Raji (cell line): ENCODE measurements around the gene TMEM106C.

Experiments used
- POLR2A ChIP-seq: IDR thresholded peaks from 2 replicates; pipeline ENCODE4 v1.6.1; 2011; ENCODE audit warnings: low read depth, low read length, control low read depth; ENCODE audit not compliant: insufficient read depth

Gene TMEM106C

GRCh38 chr12:47997321-47997720 is 33.9 kb downstream of the TMEM106C start:
- TF ChIP-seq POLR2A = no peak

- no peak for TF ChIP-seq POLR2A
These were observed 36.4 kb downstream of the TMEM106C start for GRCh38 chr12:47999816-48000215.

- no peak for TF ChIP-seq POLR2A
These were observed 37.6 kb downstream of the TMEM106C start for GRCh38 chr12:48000878-48001504.

DNA sequence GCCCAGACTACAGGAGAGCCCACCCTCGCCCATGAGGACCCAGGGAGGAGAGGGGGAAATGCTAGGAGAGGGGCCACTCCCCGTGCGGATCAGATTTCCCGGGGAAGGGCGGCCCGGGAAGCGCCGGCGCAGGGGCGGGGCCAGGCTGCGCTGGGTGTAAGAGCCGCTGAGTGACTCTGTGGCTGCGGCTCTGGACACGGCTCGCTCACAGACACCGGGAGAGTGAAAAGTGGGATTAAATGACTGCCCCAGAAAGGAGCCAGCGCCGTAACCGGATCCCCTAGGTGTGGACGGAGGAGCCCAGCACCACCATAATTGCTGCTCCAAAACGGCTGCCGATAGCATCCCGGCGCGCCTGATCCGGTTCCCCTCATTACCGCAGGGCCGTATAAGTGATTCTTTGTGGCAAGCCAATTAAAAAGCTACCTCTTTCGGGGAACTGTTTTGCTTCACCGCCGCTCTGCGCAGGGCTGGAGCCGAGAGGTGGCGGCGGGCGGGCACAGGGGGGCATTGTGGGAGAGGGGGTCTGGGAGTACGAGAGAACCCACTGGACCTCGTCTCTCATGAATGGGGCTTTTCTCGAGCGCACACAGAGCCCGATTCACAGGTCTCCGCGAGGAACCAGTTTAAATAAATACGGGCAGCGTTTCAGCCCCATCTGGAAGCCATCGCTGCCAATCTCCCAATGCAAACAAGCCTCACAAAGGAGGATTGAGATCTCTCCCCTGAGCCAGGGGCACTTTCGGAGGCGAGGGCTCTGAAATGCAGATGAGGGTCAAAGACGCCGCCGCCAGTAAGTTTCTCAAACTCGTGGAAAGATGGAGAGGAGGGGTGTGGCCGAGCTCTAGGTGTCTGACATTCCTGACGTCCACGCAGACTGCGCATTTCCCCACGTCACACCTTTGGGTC is 38.4 kb downstream of the TMEM106C start:
- no peak for TF ChIP-seq POLR2A

- TF ChIP-seq POLR2A = no peak
These were observed 39.0 kb downstream of the TMEM106C start for GRCh38 chr12:48002414-48002730.

DNA sequence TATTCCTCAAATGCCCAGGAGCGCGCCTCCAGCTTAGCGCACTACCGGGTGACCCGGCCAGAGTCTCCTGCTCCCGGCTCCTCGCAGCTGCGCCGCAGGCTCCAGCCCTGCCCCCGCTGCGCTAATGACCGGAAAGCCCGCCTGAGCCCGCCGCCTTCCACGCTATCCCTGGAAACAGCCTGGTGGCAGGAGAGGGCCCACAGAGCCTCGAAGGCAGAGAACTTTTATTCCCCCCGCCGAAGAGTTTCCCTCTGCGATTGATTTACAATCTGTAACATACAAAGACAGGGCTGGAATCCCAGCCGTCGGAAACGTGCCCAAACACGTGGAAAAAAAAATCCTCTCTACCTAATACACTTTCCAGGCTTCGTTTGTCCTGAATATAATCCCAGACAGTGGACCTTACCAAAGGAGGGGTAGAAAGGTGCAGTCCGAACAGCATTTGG is 39.4 kb downstream of the TMEM106C start:
- TF ChIP-seq POLR2A = no peak

GRCh38 chr12:48003226-48004052 is 40.0 kb downstream of the TMEM106C start:
- no peak for TF ChIP-seq POLR2A

DNA sequence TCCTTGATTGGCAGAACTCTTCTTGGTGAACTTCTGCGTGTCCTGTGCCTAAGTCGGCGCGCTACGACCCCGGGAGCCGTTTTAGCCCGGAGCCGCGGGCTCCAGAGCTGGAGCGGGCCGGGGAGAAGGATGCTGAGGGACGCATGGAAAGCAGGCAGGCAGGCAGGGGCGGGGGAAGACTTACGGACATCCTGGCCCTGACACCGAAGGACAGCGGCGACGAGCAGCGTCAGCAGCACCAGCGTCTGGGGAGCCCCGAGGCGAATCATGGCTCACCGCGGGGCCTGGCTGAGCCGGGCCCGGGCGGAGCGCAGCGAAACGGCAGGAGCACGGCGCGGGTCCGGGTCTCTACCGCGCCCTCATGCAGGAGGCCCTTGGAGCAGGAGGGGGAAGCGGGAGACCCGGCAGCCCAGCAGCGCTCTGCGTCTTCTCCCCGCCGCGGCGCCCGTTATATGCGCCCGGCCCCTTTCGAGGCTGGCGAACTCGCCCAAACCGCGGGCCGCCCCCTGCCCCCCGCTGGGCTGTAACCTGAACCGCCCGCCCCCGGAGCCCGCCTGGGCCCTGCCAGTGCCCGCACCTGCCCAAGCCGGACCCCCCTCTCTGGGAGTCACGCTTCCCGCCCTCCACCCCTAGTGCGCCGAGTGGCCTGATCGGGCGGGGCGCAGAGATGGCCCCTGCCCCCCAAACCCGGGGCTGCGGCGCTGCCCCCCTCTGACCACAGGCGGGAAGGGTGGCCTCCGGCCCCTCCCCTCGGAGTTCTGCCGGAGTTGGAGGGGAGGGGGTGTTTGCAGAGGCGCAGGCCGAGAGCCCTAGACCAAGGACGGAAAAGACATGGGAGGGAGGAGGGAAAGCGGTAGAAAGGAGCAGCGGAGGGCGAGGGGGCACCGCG is 40.9 kb downstream of the TMEM106C start, which contains the start of gene COL2A1:
Gene COL2A1 (minus strand): TSS at position 424 of the 889 bp plus-strand sequence. CDS start 155 bp downstream, at position 269.
- no peak for TF ChIP-seq POLR2A

DNA sequence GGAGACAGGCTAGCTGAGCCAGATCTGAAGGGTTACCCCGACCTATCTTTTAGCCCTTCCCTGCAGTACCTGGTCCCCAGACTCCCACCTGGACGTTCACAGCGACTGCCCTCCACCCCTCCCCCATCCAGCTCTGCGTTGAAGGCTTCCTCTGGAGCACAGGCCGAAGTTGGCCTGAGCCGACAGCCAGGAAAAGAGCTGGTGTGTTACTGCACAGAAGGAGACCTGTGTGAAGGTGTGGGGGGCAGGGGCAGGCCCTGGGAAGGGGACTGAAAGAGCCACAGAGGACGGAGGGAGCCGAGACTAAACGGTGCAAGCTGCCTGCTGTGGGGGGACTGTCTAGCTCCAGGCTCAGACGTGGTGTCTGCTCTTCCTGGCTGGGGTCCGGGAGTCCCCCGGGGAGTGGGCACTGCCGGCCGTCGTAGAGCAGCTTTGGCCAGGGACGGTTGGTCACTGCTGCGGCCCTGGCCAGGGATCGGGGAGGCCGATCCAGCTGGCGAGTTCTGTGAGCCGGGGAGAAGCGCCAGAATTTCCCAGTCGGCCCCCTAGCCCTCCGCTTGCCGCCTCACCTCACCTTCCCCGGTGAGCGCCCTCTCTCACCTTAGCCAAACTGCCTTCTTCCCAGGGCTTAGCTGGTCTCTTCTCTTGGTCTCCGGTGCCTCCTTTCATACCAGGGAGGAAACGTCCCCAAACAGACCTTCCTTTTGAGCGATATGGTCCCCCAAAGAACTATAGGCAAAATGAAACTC is 41.8 kb downstream of the TMEM106C start:
- no peak for TF ChIP-seq POLR2A

- TF ChIP-seq POLR2A = no peak
These were observed 42.3 kb downstream of the TMEM106C start for GRCh38 chr12:48005750-48006021.

DNA sequence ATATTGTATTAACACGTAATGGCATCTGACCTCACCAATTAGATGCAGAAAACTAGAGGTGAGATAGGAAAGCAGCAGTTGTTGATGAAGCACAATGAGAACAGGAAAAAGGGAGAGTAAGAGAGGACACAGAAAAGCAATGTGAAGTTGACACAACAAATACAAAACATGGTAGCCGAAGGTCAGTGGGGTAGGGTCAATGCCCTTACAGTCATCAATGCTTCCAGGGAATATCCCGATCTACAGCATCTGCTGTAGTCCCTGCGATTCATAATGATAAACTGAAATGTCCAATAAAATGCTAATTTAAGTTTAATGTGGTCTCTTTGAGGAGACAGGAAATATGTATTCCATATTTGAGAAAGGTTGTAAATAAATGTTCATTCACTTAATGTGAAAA is 43.8 kb downstream of the TMEM106C start:
- no peak for TF ChIP-seq POLR2A

- no peak for TF ChIP-seq POLR2A
These were observed 45.0 kb downstream of the TMEM106C start for GRCh38 chr12:48008349-48008748.

DNA sequence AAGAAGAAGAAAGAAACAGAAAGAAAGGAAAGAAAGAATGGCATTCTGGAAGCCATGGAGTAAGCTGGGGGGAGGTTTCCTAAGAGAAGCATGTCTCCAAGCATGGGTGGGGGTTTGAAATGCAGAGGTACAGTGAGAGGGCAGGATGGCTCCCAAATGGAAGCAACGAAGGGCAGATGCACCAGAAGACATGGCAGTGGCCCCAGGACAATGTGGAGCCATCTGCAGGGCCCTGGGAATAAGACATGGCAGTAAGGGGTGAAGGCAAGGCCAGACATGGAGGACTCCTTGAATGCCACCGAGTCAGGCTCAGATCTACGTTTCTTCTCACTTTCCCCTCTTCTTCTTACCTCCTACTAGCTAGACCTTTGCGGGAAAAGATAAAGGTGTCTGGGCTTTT is 45.6 kb downstream of the TMEM106C start:
- no peak for TF ChIP-seq POLR2A

- no peak for TF ChIP-seq POLR2A
These were observed 46.1 kb downstream of the TMEM106C start for GRCh38 chr12:48009471-48009870.
